HepG2 (cell line): ENCODE data around the gene SHISA6. TPM values are rescaled to one million over a fixed set of nuclear protein-coding genes. Genes with fewer than 3 reads are reported as not detected.

Source experiments
- ATAC-seq: fragments of 200-7000 bp; cut with Tn5 transposase; 3 replicates; pipeline ENCODE4 v1.9.1; 2020; ENCODE audit warnings: mild to moderate bottlenecking, moderate library complexity
- BruUV-seq: library from RNA; stranded (reverse); fragments of 400-500 nt; replicated peaks from 2 replicates; lab custom pipeline; 2021; lab: Mats Ljungman, UMichigan
- CTCF ChIA-PET: fragments of 300-600 bp; formaldehyde crosslinking; extraction: SDS; loops from one replicate; lab custom pipeline; 2021; ENCODE audit warnings: low total read pairs, inconsistent platforms, low intra/inter-chr PET ratio; lab: Yijun Ruan, JAX
- POLR2A ChIA-PET: fragments of 350-600 bp; sonication (Branson Sonifier 250); formaldehyde crosslinking; loops from one replicate; lab custom pipeline; 2020; ENCODE audit warnings: antibody characterized with exemption, inconsistent platforms; lab: Yijun Ruan, JAX
- DNase-seq: peaks from one replicate; pipeline ENCODE4 v3.0.0-alpha.2; 2015; ENCODE audit warnings: low spot score
- FAIRE-seq: peaks from 3 replicates; lab custom pipeline; 2011; peaks lifted over from hg19 to GRCh38; lab: Jason Lieb, UNC
- H2AFZ ChIP-seq: one replicate; pipeline ENCODE4 v1.6.1; 2011; ENCODE audit warnings: low read length, inconsistent platforms
- H3K27ac ChIP-seq: fragments of 300-600 bp; 3 replicates; pipeline ENCODE4 v1.8.0; 2011; ENCODE audit warnings: mixed run types, mild to moderate bottlenecking, mixed read lengths, low read length, inconsistent platforms; ENCODE audit not compliant: insufficient read depth; ENCODE audit errors: extremely low read length
- H3K27me3 ChIP-seq, 2 experiments: fragments of 200-600 bp in 1 of 2; 2 replicates in 1 of 2; 3 replicates in 1 of 2; pipeline versions ENCODE4 v1.6.0 to v1.8.0; 2011; ENCODE audit warnings: low read length in 2 of 2, mild to moderate bottlenecking in 2 of 2, moderate library complexity in 2 of 2, inconsistent platforms in 1 of 2; ENCODE audit not compliant: insufficient read depth in 2 of 2, control insufficient read depth in 1 of 2
- H3K36me3 ChIP-seq, 2 experiments: fragments of 200-600 bp in 1 of 2; replicated peaks in 1 of 2; 2 replicates in 1 of 2; 3 replicates in 1 of 2; pipeline versions ENCODE4 v1.5.1 to v1.8.0; 2011; ENCODE audit warnings: low read length in 2 of 2, inconsistent platforms in 1 of 2; ENCODE audit not compliant: insufficient read depth in 2 of 2, control insufficient read depth in 1 of 2
- H3K4me1 ChIP-seq: 2 replicates; pipeline ENCODE4 v1.5.1; 2012; ENCODE audit warnings: low read length, inconsistent platforms; ENCODE audit not compliant: insufficient read depth
- H3K4me2 ChIP-seq: 2 replicates; pipeline ENCODE4 v1.6.0; 2011; ENCODE audit warnings: low read depth, low read length, inconsistent platforms
- H3K4me3 ChIP-seq, 3 experiments: fragments of 200-600 bp in 1 of 3; sonication (generic), shearing (Covaris generic) in 1 of 3; replicated peaks in 1 of 3; 2 replicates each; pipeline ENCODE4 v1.5.1; 2011 to 2016; ENCODE audit warnings: low read length in 3 of 3, inconsistent platforms in 2 of 3, low read depth in 2 of 3, mild to moderate bottlenecking in 2 of 3, control low read depth in 1 of 3, mixed read lengths in 1 of 3; ENCODE audit not compliant: insufficient read depth in 1 of 3
- H3K79me2 ChIP-seq: one replicate; pipeline ENCODE4 v1.6.1; 2011; ENCODE audit warnings: low read length, inconsistent platforms; ENCODE audit not compliant: insufficient read depth
- H3K9ac ChIP-seq: 2 replicates; pipeline ENCODE4 v1.6.0; 2011; ENCODE audit warnings: mild to moderate bottlenecking, low read depth, low read length, inconsistent platforms; ENCODE audit not compliant: insufficient read depth
- H3K9me3 ChIP-seq: 2 replicates; pipeline ENCODE4 v1.5.1; 2012; ENCODE audit warnings: mild to moderate bottlenecking, low read length
- H4K20me1 ChIP-seq: 2 replicates; pipeline ENCODE4 v1.6.0; 2011; ENCODE audit warnings: inconsistent platforms, mild to moderate bottlenecking, low read length, moderate library complexity; ENCODE audit not compliant: insufficient read depth
- ISL2 ChIP-seq: sonication (generic); formaldehyde crosslinking; IDR thresholded peaks from 2 replicates; pipeline ENCODE4 v1.5.0; 2020; ENCODE audit warnings: missing genetic modification reagents
- MAF1 ChIP-seq: sonication (generic); formaldehyde crosslinking; IDR thresholded peaks from 2 replicates; pipeline ENCODE4 v1.5.0; 2020; ENCODE audit warnings: missing genetic modification reagents, borderline replicate concordance
- NCOA1 ChIP-seq: sonication (generic); formaldehyde crosslinking; IDR thresholded peaks from 2 replicates; pipeline ENCODE4 v1.9.0; 2021; ENCODE audit warnings: missing genetic modification reagents
- PRMT3 ChIP-seq: sonication (generic); formaldehyde crosslinking; IDR thresholded peaks from 2 replicates; pipeline ENCODE4 v1.8.1; 2022; ENCODE audit warnings: low read depth, mild to moderate bottlenecking, moderate library complexity, missing genetic modification reagents, borderline replicate concordance
- ZNF260 ChIP-seq: sonication (generic); formaldehyde crosslinking; IDR thresholded peaks from 2 replicates; pipeline ENCODE4 v1.4.0; 2020; ENCODE audit warnings: missing genetic modification reagents, low read depth, mild to moderate bottlenecking, borderline replicate concordance
- ZNF296 ChIP-seq: sonication (generic); formaldehyde crosslinking; conservative IDR thresholded peaks from 2 replicates; pipeline ENCODE4 v1.5.0; 2020; ENCODE audit warnings: mild to moderate bottlenecking, missing genetic modification reagents
- ZNF317 ChIP-seq: sonication (generic); formaldehyde crosslinking; IDR thresholded peaks from 2 replicates; pipeline ENCODE4 v1.5.0; 2020; ENCODE audit warnings: mild to moderate bottlenecking, missing genetic modification reagents
- ZNF749 ChIP-seq: sonication (generic); formaldehyde crosslinking; IDR thresholded peaks from 2 replicates; pipeline ENCODE4 v1.8.0; 2022; ENCODE audit warnings: mild to moderate bottlenecking, missing genetic modification reagents, moderate library complexity, borderline replicate concordance
- WGBS: methylation state at CpG from one replicate; pipeline ENCODE4 v1.1.6; 2017; ENCODE audit warnings: low lambda C conversion rate; 5-methylcytosine and 5-hydroxymethylcytosine counted together
- in situ Hi-C: cut with HindIII; loops from 2 replicates; pipeline ENCODE4 v1.10.0; 2017; ENCODE audit warnings: low pct_unique_long_range_greater_than_20kb; ENCODE audit not compliant: extremely low pct_ligation_motif_present
- intact Hi-C: fragments of 100-400 bp; cut with micrococcal nuclease; formaldehyde crosslinking; loops from one replicate; pipeline ENCODE4 v1.10.0; 2022; ENCODE audit not compliant: unreplicated experiment
- polyA plus RNA-seq, 8 experiments: library from polyadenylated mRNA; depleted of rRNA in 3 of 8; stranded (reverse) in 7 of 8; unstranded in 1 of 8; fragments of >200 nt; fragmentation: Illumina TruSeq in 4 of 8; extraction: Trizol in 4 of 8; gene quantifications; 2 replicates each; pipeline versions ENCODE4 v1.2.1 to v1.2.3, GENCODE V29; 2011 to 2016; ENCODE audit warnings: low read depth in 4 of 8, missing spikeins in 1 of 8, mixed read lengths in 1 of 8; ENCODE audit not compliant: insufficient read depth in 1 of 8
- total RNA-seq, 5 experiments: library from RNA; depleted of rRNA; stranded (reverse); fragments of >200 nt; fragmentation: Illumina TruSeq; extraction: Trizol; gene quantifications; 2 replicates each; pipeline ENCODE4 v1.2.3, GENCODE V29; 2016; ENCODE audit warnings: low read depth in 1 of 5
- TF ChIP-seq, protein P1 (sequence below): sonication (generic); formaldehyde crosslinking; IDR thresholded peaks from 2 replicates; pipeline ENCODE4 v1.5.1; 2020; ENCODE audit warnings: mild to moderate bottlenecking, missing genetic modification reagents, borderline replicate concordance
- TF ChIP-seq, protein P2 (sequence below): sonication (generic); formaldehyde crosslinking; IDR thresholded peaks from 2 replicates; pipeline ENCODE4 v1.4.0; 2020; ENCODE audit warnings: missing genetic modification reagents

SHISA6 gene
- total and polyA plus RNA-seq, 2 of the 13 experiments (the other 11 are each of a cell fraction or from before 2014, with no cell fraction given) = not detected

DNA sequence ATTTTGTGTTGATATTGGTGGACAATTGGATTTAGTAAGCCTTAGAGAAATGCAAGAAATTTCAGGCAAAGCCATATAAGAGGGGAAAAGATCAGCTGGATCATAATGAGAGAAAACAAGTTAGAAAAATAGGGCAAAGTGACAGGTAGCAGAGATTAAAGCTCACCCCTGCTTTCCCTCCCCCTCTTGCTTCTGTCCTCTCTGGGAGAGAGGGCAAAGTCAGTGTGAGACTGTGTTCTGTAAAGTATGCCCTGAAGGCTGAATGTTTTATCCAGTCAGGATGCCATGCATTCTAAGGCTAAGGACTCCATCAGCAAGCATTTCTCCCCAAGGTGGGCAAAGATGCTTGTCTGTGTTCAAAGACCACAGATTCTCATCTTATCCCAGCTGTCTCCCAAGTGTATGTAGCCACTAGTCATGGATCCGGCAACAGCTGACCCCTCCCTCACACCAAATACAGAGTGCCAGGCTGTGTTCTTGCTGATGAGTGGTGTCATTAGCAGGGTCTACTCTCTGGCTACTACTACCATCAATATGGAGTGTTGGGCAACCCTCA is 221.1 kb downstream of the SHISA6 start:
- ATAC-seq = no peak

More for the DNA sequence above, 221.1 kb downstream of the SHISA6 start:
- no peak overlapping the region for H3K4me3 ChIP-seq
- H3K27me3 ChIP-seq = no peaks in the 10 kb centered on the region; a peak in 1 of 5 replicates
- no peak for DNase-seq
- ChIA-PET CTCF (no interaction called here), POLR2A (no interaction called here)
- no peak overlapping the region for H2AFZ ChIP-seq
- H3K9me3 ChIP-seq = no peaks in the 10 kb centered on the region
- WGBS = no CpG with 5 or more reads among the region's 1 CpG
- no peaks in the 10 kb centered on the region for H3K4me1 ChIP-seq
- in situ Hi-C loops = no loop called here
- no peak overlapping the region for H3K27ac ChIP-seq
- H3K9ac ChIP-seq = no peak overlapping the region
- intact Hi-C loops = no loop called here
- FAIRE-seq = no peak
- BruUV-seq = no TSS peak
- no peaks in the 10 kb centered on the region for H3K79me2 ChIP-seq
- H4K20me1 ChIP-seq = no peaks in the 10 kb centered on the region
- TF ChIP-seq, protein P1, sequence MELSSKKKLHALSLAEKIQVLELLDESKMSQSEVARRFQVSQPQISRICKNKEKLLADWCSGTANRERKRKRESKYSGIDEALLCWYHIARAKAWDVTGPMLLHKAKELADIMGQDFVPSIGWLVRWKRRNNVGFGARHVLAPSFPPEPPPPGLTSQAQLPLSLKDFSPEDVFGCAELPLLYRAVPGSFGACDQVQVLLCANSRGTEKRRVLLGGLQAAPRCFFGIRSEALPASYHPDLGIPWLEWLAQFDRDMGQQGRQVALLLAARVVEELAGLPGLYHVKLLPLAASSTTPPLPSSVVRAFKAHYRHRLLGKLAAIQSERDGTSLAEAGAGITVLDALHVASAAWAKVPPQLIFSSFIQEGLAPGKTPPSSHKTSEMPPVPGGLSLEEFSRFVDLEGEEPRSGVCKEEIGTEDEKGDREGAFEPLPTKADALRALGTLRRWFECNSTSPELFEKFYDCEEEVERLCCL (CRISPR knock-in tag) = no peak
- TF ChIP-seq ZNF317 (CRISPR knock-in tag) = no peak
- TF ChIP-seq NCOA1 (CRISPR knock-in tag) = no peak
- no peak for TF ChIP-seq ZNF296 (CRISPR knock-in tag)
- no peak for TF ChIP-seq PRMT3 (CRISPR knock-in tag)
- TF ChIP-seq ISL2 (CRISPR knock-in tag) = no peak
- TF ChIP-seq ZNF749 (CRISPR knock-in tag) = no peak
- TF ChIP-seq MAF1 (CRISPR knock-in tag) = no peak
- TF ChIP-seq ZNF260 = no peak
- TF ChIP-seq, protein P2, sequence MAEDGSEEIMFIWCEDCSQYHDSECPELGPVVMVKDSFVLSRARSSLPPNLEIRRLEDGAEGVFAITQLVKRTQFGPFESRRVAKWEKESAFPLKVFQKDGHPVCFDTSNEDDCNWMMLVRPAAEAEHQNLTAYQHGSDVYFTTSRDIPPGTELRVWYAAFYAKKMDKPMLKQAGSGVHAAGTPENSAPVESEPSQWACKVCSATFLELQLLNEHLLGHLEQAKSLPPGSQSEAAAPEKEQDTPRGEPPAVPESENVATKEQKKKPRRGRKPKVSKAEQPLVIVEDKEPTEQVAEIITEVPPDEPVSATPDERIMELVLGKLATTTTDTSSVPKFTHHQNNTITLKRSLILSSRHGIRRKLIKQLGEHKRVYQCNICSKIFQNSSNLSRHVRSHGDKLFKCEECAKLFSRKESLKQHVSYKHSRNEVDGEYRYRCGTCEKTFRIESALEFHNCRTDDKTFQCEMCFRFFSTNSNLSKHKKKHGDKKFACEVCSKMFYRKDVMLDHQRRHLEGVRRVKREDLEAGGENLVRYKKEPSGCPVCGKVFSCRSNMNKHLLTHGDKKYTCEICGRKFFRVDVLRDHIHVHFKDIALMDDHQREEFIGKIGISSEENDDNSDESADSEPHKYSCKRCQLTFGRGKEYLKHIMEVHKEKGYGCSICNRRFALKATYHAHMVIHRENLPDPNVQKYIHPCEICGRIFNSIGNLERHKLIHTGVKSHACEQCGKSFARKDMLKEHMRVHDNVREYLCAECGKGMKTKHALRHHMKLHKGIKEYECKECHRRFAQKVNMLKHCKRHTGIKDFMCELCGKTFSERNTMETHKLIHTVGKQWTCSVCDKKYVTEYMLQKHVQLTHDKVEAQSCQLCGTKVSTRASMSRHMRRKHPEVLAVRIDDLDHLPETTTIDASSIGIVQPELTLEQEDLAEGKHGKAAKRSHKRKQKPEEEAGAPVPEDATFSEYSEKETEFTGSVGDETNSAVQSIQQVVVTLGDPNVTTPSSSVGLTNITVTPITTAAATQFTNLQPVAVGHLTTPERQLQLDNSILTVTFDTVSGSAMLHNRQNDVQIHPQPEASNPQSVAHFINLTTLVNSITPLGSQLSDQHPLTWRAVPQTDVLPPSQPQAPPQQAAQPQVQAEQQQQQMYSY = no peak
- H3K4me2 ChIP-seq = no peak overlapping the region
- H3K36me3 ChIP-seq = no peaks in the 10 kb centered on the region
